HEK293 (cell line): ENCODE measurements around the gene LCMT1.

Experiments used
- HOXD13 ChIP-seq: sonication (generic); formaldehyde crosslinking; IDR thresholded peaks from 2 replicates; pipeline ENCODE4 v1.8.0; 2022; ENCODE audit warnings: missing genetic modification reagents, borderline replicate concordance
- TRIM28 ChIP-seq: IDR thresholded peaks from 2 replicates; pipeline ENCODE4 v1.6.1; 2011; ENCODE audit warnings: low read length, control low read depth, borderline replicate concordance
- ZBTB17 ChIP-seq: fragments of 450-650 bp; formaldehyde crosslinking; IDR thresholded peaks from 2 replicates; pipeline ENCODE4 v1.5.1; 2016; ENCODE audit warnings: missing biosample characterization, missing genetic modification characterization
- ZNF121 ChIP-seq: fragments of 450-650 bp; formaldehyde crosslinking; IDR thresholded peaks from 2 replicates; pipeline ENCODE4 v1.5.1; 2016; ENCODE audit warnings: missing biosample characterization, missing genetic modification characterization
- ZNF169 ChIP-seq: fragments of 450-650 bp; formaldehyde crosslinking; IDR thresholded peaks from 2 replicates; pipeline ENCODE4 v1.5.1; 2016; ENCODE audit warnings: missing biosample characterization, missing genetic modification characterization
- ZNF266 ChIP-seq: fragments of 450-650 bp; formaldehyde crosslinking; IDR thresholded peaks from 2 replicates; pipeline ENCODE4 v1.5.1; 2016; ENCODE audit warnings: missing biosample characterization, missing genetic modification characterization, low read depth
- ZNF473 ChIP-seq: fragments of 450-650 bp; formaldehyde crosslinking; IDR thresholded peaks from 2 replicates; pipeline ENCODE4 v1.5.1; 2017; ENCODE audit warnings: missing biosample characterization, missing genetic modification characterization
- ZNF510 ChIP-seq: fragments of 450-650 bp; formaldehyde crosslinking; IDR thresholded peaks from 2 replicates; pipeline ENCODE4 v1.5.1; 2018; ENCODE audit warnings: mild to moderate bottlenecking, missing genetic modification characterization, missing biosample characterization; ENCODE audit not compliant: insufficient replicate concordance
- ZNF837 ChIP-seq: fragments of 450-650 bp; formaldehyde crosslinking; IDR thresholded peaks from 2 replicates; pipeline ENCODE4 v1.5.1; 2016; ENCODE audit warnings: missing biosample characterization, missing genetic modification characterization
- TF ChIP-seq, protein P1 (sequence below): fragments of 450-650 bp; formaldehyde crosslinking; IDR thresholded peaks from 2 replicates; pipeline ENCODE4 v1.5.1; 2016; ENCODE audit warnings: missing biosample characterization, missing genetic modification characterization
- TF ChIP-seq, protein P2 (sequence below): fragments of 450-650 bp; formaldehyde crosslinking; IDR thresholded peaks from 2 replicates; pipeline ENCODE4 v1.5.0; 2017; ENCODE audit warnings: missing biosample characterization, missing genetic modification characterization, borderline replicate concordance

GRCh38 chr16:25176136-25176535 lies 64.6 kb downstream of the LCMT1 start:
- TF ChIP-seq ZNF169 (tag by site-specific recombination), result no peak
- TF ChIP-seq ZBTB17 (tag by site-specific recombination), result no peak
- TF ChIP-seq, protein P1, sequence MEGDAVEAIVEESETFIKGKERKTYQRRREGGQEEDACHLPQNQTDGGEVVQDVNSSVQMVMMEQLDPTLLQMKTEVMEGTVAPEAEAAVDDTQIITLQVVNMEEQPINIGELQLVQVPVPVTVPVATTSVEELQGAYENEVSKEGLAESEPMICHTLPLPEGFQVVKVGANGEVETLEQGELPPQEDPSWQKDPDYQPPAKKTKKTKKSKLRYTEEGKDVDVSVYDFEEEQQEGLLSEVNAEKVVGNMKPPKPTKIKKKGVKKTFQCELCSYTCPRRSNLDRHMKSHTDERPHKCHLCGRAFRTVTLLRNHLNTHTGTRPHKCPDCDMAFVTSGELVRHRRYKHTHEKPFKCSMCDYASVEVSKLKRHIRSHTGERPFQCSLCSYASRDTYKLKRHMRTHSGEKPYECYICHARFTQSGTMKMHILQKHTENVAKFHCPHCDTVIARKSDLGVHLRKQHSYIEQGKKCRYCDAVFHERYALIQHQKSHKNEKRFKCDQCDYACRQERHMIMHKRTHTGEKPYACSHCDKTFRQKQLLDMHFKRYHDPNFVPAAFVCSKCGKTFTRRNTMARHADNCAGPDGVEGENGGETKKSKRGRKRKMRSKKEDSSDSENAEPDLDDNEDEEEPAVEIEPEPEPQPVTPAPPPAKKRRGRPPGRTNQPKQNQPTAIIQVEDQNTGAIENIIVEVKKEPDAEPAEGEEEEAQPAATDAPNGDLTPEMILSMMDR (tag by site-specific recombination), result no peak
- no peak for TF ChIP-seq ZNF510 (tag by site-specific recombination)
- TF ChIP-seq, protein P2, sequence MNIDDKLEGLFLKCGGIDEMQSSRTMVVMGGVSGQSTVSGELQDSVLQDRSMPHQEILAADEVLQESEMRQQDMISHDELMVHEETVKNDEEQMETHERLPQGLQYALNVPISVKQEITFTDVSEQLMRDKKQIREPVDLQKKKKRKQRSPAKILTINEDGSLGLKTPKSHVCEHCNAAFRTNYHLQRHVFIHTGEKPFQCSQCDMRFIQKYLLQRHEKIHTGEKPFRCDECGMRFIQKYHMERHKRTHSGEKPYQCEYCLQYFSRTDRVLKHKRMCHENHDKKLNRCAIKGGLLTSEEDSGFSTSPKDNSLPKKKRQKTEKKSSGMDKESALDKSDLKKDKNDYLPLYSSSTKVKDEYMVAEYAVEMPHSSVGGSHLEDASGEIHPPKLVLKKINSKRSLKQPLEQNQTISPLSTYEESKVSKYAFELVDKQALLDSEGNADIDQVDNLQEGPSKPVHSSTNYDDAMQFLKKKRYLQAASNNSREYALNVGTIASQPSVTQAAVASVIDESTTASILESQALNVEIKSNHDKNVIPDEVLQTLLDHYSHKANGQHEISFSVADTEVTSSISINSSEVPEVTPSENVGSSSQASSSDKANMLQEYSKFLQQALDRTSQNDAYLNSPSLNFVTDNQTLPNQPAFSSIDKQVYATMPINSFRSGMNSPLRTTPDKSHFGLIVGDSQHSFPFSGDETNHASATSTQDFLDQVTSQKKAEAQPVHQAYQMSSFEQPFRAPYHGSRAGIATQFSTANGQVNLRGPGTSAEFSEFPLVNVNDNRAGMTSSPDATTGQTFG (tag by site-specific recombination), result no peak
- TF ChIP-seq ZNF266 (tag by site-specific recombination), result no peak
- TF ChIP-seq ZNF121, result no peak
- TF ChIP-seq TRIM28, result no peak
- TF ChIP-seq HOXD13, result no peak
- TF ChIP-seq ZNF473 (tag by site-specific recombination), result no peak
- no peak for TF ChIP-seq ZNF837
